Measurements from ENCODE around the gene KANSL1. TPM values are rescaled to one million over a fixed set of nuclear protein-coding genes. Genes with fewer than 3 reads are reported as not detected.
A peak's percentile ranks its signal among the peaks of the same experiment; 100 is the strongest.

KANSL1 gene
- total RNA-seq, 1 experiment from 2014 or later = 72.7 TPM

DNA sequence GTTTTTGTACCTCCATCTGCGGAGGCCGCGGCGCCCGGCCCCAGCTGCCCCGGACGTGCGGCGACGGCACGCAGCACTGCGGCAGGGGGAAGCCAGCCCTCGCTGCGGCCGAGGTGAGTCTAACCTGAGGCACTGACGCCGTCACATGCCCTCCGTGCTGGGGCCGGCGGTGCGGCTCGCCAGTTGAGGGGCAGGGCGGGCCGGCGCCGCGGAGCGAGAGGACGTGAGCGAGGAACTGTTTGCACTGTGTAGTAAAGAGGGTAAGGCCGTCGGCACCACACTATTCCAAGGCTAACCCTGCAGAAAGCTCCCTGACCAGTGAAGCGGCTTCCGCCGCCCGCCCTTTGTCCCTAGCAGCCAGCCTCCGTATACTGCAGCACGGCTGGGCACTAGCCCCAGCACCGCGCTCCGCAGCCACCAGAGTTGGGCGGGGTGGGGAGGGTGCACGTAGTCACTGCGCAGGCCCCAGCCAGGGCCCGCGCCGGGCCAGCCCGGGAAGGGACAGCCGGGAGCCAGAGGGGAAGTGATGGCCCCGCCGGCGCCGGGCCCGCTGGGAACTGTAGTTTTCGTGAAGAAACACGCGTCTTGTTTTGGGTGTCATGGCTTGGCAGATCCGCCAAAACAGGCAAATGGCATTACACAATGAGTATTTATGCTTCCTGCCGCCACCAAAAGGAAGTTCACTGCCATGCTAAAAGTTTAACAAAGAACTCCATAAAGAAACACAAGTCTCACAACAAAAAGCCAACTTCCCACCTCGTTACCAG, 580 bp upstream of the KANSL1 start:
- Mint-ChIP-seq H3K27me3 (ENCODE audit: low read depth) (0 out of 2 replicates have a peak, but pooled peaks cover 2% of the 10 kb centered on the region), H3K27ac (peak overlapping the region; percentile 71), H3K9me3 (peaks cover 10% of the 10 kb centered on the region), H3K36me3 (peaks cover 16% of the 10 kb centered on the region), H3K4me3 (peak overlapping the region; percentile 70), H3K4me1 (peaks cover 29% of the 10 kb centered on the region)
- DNase-seq (ENCODE audit: low spot score) = peak; percentile 89
- POLR2A ChIA-PET = interaction anchor here (1.0 to 1.4 kb wide), 4 partner anchors 12 to 149 kb away, joined by 3 to 7 read pairs (median 4); no protein-coding TSS in a partner anchor
- ATAC-seq = peak; percentile 93
- CTCF ChIA-PET = interaction anchor here (0.6 to 1.5 kb wide), 13 partner anchors 8 to 245 kb away, joined by 3 to 19 read pairs (median 4); no protein-coding TSS in a partner anchor
- TF ChIP-seq, protein P1, sequence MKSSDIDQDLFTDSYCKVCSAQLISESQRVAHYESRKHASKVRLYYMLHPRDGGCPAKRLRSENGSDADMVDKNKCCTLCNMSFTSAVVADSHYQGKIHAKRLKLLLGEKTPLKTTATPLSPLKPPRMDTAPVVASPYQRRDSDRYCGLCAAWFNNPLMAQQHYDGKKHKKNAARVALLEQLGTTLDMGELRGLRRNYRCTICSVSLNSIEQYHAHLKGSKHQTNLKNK (CRISPR knock-in tag; IDR thresholded peaks at IDR 0.05) = no peak
- TF ChIP-seq ZNF219 (CRISPR knock-in tag; IDR thresholded peaks at IDR 0.05; ENCODE audit: borderline replicate concordance) (no peak), RELA (CRISPR knock-in tag; IDR thresholded peaks at IDR 0.05; ENCODE audit: borderline replicate concordance) (no peak; the same call in 1 of the 2 replicates), ZNF671 (CRISPR knock-in tag; IDR thresholded peaks at IDR 0.05) (no peak), ZNF138 (CRISPR knock-in tag; conservative IDR thresholded peaks at IDR 0.05) (no peak), ELF4 (CRISPR knock-in tag; IDR thresholded peaks at IDR 0.05; ENCODE audit: low read depth) (no peak), ZBTB21 (CRISPR knock-in tag; IDR thresholded peaks at IDR 0.05; ENCODE audit: borderline replicate concordance) (no peak), FOXK1 (CRISPR knock-in tag; IDR thresholded peaks at IDR 0.05) (no peak), RORB (CRISPR knock-in tag; IDR thresholded peaks at IDR 0.05) (no peak), TEAD4 (CRISPR knock-in tag; IDR thresholded peaks at IDR 0.05) (no peak), NR1H2 (CRISPR knock-in tag; IDR thresholded peaks at IDR 0.05) (no peak)
- TF ChIP-seq, protein P2, sequence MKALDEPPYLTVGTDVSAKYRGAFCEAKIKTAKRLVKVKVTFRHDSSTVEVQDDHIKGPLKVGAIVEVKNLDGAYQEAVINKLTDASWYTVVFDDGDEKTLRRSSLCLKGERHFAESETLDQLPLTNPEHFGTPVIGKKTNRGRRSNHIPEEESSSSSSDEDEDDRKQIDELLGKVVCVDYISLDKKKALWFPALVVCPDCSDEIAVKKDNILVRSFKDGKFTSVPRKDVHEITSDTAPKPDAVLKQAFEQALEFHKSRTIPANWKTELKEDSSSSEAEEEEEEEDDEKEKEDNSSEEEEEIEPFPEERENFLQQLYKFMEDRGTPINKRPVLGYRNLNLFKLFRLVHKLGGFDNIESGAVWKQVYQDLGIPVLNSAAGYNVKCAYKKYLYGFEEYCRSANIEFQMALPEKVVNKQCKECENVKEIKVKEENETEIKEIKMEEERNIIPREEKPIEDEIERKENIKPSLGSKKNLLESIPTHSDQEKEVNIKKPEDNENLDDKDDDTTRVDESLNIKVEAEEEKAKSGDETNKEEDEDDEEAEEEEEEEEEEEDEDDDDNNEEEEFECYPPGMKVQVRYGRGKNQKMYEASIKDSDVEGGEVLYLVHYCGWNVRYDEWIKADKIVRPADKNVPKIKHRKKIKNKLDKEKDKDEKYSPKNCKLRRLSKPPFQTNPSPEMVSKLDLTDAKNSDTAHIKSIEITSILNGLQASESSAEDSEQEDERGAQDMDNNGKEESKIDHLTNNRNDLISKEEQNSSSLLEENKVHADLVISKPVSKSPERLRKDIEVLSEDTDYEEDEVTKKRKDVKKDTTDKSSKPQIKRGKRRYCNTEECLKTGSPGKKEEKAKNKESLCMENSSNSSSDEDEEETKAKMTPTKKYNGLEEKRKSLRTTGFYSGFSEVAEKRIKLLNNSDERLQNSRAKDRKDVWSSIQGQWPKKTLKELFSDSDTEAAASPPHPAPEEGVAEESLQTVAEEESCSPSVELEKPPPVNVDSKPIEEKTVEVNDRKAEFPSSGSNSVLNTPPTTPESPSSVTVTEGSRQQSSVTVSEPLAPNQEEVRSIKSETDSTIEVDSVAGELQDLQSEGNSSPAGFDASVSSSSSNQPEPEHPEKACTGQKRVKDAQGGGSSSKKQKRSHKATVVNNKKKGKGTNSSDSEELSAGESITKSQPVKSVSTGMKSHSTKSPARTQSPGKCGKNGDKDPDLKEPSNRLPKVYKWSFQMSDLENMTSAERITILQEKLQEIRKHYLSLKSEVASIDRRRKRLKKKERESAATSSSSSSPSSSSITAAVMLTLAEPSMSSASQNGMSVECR (CRISPR knock-in tag; IDR thresholded peaks at IDR 0.05; ENCODE audit: borderline replicate concordance) = no peak; the same call in 1 of the 2 replicates
- TF ChIP-seq, protein P3, sequence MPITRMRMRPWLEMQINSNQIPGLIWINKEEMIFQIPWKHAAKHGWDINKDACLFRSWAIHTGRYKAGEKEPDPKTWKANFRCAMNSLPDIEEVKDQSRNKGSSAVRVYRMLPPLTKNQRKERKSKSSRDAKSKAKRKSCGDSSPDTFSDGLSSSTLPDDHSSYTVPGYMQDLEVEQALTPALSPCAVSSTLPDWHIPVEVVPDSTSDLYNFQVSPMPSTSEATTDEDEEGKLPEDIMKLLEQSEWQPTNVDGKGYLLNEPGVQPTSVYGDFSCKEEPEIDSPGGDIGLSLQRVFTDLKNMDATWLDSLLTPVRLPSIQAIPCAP (CRISPR knock-in tag; IDR thresholded peaks at IDR 0.05) = no peak
- TF ChIP-seq, protein P4, sequence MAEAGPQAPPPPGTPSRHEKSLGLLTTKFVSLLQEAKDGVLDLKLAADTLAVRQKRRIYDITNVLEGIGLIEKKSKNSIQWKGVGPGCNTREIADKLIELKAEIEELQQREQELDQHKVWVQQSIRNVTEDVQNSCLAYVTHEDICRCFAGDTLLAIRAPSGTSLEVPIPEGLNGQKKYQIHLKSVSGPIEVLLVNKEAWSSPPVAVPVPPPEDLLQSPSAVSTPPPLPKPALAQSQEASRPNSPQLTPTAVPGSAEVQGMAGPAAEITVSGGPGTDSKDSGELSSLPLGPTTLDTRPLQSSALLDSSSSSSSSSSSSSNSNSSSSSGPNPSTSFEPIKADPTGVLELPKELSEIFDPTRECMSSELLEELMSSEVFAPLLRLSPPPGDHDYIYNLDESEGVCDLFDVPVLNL (CRISPR knock-in tag; IDR thresholded peaks at IDR 0.05; ENCODE audit: borderline replicate concordance, low read depth) = no peak
- TF ChIP-seq, protein P5, sequence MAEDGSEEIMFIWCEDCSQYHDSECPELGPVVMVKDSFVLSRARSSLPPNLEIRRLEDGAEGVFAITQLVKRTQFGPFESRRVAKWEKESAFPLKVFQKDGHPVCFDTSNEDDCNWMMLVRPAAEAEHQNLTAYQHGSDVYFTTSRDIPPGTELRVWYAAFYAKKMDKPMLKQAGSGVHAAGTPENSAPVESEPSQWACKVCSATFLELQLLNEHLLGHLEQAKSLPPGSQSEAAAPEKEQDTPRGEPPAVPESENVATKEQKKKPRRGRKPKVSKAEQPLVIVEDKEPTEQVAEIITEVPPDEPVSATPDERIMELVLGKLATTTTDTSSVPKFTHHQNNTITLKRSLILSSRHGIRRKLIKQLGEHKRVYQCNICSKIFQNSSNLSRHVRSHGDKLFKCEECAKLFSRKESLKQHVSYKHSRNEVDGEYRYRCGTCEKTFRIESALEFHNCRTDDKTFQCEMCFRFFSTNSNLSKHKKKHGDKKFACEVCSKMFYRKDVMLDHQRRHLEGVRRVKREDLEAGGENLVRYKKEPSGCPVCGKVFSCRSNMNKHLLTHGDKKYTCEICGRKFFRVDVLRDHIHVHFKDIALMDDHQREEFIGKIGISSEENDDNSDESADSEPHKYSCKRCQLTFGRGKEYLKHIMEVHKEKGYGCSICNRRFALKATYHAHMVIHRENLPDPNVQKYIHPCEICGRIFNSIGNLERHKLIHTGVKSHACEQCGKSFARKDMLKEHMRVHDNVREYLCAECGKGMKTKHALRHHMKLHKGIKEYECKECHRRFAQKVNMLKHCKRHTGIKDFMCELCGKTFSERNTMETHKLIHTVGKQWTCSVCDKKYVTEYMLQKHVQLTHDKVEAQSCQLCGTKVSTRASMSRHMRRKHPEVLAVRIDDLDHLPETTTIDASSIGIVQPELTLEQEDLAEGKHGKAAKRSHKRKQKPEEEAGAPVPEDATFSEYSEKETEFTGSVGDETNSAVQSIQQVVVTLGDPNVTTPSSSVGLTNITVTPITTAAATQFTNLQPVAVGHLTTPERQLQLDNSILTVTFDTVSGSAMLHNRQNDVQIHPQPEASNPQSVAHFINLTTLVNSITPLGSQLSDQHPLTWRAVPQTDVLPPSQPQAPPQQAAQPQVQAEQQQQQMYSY (CRISPR knock-in tag; IDR thresholded peaks at IDR 0.05) = no peak
- TF ChIP-seq, protein P6, sequence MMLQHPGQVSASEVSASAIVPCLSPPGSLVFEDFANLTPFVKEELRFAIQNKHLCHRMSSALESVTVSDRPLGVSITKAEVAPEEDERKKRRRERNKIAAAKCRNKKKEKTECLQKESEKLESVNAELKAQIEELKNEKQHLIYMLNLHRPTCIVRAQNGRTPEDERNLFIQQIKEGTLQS (CRISPR knock-in tag; conservative IDR thresholded peaks at IDR 0.05) = no peak
- TF ChIP-seq, protein P7, sequence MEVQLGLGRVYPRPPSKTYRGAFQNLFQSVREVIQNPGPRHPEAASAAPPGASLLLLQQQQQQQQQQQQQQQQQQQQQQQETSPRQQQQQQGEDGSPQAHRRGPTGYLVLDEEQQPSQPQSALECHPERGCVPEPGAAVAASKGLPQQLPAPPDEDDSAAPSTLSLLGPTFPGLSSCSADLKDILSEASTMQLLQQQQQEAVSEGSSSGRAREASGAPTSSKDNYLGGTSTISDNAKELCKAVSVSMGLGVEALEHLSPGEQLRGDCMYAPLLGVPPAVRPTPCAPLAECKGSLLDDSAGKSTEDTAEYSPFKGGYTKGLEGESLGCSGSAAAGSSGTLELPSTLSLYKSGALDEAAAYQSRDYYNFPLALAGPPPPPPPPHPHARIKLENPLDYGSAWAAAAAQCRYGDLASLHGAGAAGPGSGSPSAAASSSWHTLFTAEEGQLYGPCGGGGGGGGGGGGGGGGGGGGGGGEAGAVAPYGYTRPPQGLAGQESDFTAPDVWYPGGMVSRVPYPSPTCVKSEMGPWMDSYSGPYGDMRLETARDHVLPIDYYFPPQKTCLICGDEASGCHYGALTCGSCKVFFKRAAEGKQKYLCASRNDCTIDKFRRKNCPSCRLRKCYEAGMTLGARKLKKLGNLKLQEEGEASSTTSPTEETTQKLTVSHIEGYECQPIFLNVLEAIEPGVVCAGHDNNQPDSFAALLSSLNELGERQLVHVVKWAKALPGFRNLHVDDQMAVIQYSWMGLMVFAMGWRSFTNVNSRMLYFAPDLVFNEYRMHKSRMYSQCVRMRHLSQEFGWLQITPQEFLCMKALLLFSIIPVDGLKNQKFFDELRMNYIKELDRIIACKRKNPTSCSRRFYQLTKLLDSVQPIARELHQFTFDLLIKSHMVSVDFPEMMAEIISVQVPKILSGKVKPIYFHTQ (CRISPR knock-in tag; IDR thresholded peaks at IDR 0.05) = no peak
- TF ChIP-seq, protein P8, sequence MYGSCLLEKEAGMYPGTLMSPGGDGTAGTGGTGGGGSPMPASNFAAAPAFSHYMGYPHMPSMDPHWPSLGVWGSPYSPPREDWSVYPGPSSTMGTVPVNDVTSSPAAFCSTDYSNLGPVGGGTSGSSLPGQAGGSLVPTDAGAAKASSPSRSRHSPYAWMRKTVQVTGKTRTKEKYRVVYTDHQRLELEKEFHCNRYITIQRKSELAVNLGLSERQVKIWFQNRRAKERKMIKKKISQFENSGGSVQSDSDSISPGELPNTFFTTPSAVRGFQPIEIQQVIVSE (CRISPR knock-in tag; IDR thresholded peaks at IDR 0.05; ENCODE audit: borderline replicate concordance) = no peak
- TF ChIP-seq, protein P9, sequence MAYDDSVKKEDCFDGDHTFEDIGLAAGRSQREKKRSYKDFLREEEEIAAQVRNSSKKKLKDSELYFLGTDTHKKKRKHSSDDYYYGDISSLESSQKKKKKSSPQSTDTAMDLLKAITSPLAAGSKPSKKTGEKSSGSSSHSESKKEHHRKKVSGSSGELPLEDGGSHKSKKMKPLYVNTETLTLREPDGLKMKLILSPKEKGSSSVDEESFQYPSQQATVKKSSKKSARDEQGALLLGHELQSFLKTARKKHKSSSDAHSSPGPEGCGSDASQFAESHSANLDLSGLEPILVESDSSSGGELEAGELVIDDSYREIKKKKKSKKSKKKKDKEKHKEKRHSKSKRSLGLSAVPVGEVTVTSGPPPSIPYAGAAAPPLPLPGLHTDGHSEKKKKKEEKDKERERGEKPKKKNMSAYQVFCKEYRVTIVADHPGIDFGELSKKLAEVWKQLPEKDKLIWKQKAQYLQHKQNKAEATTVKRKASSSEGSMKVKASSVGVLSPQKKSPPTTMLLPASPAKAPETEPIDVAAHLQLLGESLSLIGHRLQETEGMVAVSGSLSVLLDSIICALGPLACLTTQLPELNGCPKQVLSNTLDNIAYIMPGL (CRISPR knock-in tag; IDR thresholded peaks at IDR 0.05) = peak; percentile 94

All from WTC11 (cell line).